ENCODE data around the gene ADISSP.

DNA sequence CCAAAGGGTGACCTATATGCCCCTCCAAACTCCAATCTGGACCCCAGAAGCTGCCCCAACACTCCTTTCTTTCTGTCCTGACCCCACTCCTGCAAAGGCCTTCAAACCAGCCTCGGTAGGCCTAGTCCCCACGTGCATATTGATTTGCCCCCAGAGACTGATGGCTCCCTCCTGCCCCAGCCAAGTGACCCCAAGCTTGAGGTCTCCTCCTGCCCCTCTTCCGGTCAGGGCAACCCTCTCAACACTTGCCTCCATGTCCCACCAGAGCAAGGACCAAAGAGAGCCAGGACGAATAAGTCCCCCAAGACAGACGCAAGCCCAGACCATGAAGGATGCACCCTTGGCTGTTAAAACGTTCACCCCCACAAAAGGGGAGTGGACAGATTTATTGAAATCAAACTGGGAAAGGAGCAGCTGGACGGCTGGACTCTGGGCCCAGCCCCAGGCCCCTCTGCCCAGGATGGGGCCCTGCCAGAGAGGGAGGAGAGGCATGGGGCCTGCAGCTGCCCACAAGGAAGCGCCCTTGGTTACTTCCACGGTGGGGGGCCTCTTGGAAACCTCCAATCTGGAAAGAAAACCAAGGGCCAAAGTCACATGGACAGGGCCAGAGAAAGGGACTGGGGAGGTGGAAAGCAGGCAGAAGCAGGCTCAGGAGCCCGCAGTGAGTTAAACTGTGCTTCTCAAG, 16.1 kb upstream of the ADISSP start:
- TF ChIP-seq CTCF (conservative IDR thresholded peaks at IDR 0.05 in 1 of 2, IDR thresholded peaks at IDR 0.05 in 1 of 2; ENCODE audit: low read depth in 1 of 2, low read length in 2 of 2) (no peak), EZH2 (IDR thresholded peaks at IDR 0.05; ENCODE audit: low read length, missing control alignments) (no peak)
